Inferior parietal cortex (tissue), 1 donor: ENCODE results near the gene HSD11B1L.
"Not testable (repeated sequence)": the region's sequence is repeated elsewhere in the genome, so short reads cannot be mapped to it uniquely, and the experiment has no call there.

Experiments
- DNase-seq: peaks from one replicate; pipeline ENCODE4 v3.0.0-alpha.2; 2016; ENCODE audit errors: extremely low spot score

The HSD11B1L gene

GRCh38 chr19:5686647-5687359 is 6.0 kb downstream of the HSD11B1L start:
- peak; percentile 65 for DNase-seq

DNA sequence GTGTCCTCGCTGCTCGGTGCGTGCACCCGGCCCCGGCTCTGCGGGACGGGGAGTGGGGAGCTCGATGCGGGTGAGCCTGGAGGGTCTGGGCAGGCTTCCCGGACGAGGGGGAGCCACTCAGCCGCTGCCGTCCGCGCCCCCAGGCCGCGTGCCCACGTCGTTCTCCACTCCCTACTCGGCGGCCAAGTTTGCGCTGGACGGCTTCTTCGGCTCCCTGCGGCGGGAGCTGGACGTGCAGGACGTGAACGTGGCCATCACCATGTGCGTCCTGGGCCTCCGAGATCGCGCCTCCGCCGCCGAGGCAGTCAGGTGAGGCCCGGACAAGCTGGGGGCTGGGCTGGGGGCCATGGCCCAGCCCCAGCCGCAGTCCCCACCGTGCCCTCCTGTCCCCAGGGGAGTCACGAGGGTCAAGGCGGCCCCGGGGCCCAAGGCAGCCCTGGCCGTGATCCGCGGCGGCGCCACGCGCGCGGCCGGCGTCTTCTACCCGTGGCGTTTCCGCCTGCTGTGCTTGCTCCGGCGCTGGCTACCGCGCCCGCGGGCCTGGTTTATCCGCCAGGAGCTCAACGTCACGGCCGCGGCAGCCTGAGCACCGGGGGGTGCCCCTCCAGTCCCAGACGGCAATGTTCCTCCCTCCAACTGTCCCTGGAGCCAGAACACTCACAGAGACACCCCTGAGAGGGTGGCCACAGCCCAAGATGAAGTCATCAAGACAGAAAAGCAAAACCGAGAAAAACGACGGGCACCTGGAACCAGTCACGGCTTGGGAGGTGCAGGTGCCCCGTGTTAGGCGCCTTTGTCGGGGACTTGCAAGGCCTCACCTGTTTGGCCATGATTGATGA is 6.8 kb downstream of the HSD11B1L start:
- no peak for DNase-seq

GRCh38 chr19:5688262-5688881 is 7.5 kb downstream of the HSD11B1L start:
- DNase-seq: not testable (repeated sequence)

GRCh38 chr19:5690125-5690954 is 9.5 kb downstream of the HSD11B1L start, which contains the start of gene RPL36:
RPL36 (plus strand) TSS chr19:5690295; CDS start chr19:5690508, 213 bp downstream.
- peak; percentile 98 for DNase-seq

DNA sequence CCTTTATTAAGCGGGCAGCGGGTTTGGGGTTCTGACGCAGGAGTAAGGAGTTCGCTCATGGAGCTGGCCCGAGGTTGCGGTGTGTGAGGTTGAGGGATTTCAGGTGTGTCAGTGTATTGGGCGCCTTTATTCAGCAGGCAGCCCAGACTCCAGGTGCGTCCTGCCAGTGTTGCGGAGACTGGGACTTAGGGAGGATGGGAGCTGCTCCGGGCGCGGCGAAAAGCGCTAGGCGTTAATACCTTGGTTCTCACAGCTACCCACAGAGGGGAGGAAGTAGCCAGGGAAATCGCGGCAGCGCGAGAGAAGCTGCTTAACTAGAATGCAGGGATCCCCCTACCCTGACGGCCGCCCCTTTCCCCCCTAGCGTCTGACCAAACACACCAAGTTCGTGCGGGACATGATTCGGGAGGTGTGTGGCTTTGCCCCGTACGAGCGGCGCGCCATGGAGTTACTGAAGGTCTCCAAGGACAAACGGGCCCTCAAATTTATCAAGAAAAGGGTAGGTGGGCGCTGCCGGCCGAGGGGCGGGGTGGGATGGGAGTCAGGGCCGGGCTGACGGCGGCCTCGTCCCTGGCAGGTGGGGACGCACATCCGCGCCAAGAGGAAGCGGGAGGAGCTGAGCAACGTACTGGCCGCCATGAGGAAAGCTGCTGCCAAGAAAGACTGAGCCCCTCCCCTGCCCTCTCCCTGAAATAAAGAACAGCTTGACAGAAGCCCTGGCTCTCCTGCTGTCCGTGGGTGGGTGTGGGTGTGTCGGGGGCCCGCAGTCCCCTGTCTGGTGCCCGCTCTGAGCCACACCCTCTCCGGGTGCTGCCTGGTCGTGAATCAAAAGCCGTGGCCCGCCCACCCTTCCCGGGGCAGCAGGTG is 10.4 kb downstream of the HSD11B1L start:
- peak; percentile 5 for DNase-seq

DNA sequence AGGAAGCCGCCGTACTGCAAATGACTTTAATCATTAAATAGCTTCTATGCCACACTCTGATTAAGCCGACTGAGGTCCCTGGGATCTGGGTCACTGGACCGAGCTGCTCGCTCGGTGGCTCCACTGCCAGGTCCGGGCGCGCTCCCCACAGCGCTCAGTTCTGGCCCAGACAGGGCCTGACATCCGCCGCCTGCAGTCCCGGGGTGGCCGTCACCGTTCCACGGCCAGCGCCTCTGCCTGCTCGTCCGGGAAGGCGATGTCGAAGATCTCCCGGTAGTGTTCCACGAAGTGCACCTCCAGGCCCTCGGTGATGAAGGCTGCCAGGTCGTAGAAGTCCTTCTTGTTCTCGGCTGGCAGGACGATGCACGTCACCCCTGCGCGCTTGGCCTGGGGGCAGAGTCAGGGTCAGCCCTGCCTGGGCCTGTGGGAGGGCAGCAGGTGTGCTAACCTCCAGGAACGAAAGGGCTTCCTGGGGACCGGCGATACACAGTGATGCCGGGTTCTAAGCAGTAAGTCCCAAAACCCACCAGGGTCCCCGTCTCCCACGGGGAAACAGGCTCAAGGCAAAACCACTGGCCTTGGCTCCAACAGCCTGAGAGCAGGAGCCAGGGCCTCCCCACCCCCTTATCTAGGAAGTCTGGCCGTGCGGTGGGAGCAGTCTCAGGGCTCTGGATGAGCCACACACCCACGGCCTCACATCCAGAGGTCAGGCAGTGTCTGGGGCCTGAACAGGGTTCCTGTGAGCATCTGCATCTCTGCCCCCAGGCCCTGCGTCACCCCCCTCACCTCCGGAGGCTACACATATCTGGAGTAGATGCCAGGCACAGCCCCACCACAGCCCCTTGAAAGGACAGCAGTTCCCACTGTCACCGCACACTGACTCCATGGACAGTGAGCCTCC is 11.2 kb downstream of the HSD11B1L start:
- DNase-seq: no peak

DNA sequence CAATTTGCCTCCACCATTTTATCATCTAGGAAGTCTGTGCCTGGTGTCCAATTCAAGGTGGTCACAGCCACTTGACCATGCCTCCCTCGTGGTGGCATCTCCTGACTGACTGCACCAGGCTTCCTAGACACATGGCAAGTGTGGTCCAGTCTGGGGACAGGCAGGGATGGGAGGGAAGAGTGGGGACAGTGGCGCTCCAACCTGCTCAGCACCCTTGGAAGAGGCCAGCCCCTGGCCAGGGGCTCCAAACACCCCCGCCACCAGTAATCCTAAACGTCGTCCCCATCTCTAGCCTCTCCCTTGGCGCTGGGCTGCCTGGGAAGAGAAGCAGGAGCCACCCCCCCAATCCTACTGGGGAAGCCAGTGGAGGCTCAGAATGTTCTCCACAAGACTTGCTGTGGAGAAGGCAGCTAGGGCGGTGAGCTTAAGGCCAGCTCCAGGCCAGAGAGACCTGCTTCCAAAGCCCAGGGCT is 11.9 kb downstream of the HSD11B1L start:
- DNase-seq: no peak

GRCh38 chr19:5693195-5694166 is 12.7 kb downstream of the HSD11B1L start:
- DNase-seq: no peak

- DNase-seq: no peak
Observed at GRCh38 chr19:5694167-5694955, 13.5 kb downstream of the HSD11B1L start.

- DNase-seq: no peak
Observed at GRCh38 chr19:5694956-5695648, 14.3 kb downstream of the HSD11B1L start.

DNA sequence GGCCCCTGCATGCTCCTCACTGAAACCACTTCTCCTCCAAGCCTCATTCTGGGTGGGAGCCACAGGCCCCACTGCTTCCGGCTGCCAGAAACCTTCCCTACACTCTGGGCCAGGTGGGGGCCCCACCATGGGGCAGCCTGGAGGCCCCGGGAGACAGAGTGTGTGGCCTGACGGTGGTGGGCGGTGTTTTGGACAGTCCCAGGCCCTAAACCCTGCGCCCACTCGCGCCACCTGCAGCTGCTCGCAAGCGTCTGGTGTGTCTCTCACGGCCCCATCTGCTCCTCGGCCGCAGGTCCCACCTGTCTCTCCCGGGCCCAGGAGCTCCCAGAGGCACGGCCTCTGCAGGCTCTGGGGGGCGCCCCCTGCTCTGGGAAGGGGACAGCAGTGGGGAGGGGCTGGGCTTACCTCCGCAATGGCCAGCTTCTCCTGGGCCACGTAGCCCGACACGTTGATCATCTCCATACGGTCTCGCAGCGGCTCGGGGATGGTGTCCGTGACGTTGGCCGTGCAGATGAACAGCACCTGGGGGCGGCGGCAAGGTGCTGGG is 14.9 kb downstream of the HSD11B1L start:
- no peak for DNase-seq

GRCh38 chr19:5696196-5697021 is 15.6 kb downstream of the HSD11B1L start:
- DNase-seq: no peak

- no peak for DNase-seq
Observed at GRCh38 chr19:5697022-5697889, 16.4 kb downstream of the HSD11B1L start.

- no peak for DNase-seq
Observed at GRCh38 chr19:5697890-5698634, 17.2 kb downstream of the HSD11B1L start.
